ENCODE measurements around the gene SLC22A3.
"Not testable (repeated sequence)": the region's sequence is repeated elsewhere in the genome, so short reads cannot be mapped to it uniquely, and the experiment has no call there.

The SLC22A3 gene

DNA sequence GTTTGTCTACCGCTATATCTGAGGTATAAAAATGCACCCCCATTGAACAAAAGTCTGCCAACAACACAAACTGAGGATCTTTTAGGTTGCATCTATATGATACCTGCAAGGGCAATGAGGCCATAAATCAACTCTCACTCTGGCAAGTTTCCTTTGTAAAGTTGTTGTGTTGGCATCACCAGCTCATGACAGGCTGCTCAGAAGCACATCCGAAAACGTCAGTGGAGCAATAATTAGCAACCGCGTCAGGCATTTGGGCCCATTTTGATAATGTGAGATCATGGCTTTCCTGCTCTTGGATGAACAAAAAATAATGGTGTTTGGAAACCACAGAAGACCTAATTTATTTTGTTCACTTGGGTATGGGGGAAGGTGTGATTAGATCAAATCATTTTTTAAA is 12.0 kb upstream of the SLC22A3 start:
- no peak for DNase-seq

DNA sequence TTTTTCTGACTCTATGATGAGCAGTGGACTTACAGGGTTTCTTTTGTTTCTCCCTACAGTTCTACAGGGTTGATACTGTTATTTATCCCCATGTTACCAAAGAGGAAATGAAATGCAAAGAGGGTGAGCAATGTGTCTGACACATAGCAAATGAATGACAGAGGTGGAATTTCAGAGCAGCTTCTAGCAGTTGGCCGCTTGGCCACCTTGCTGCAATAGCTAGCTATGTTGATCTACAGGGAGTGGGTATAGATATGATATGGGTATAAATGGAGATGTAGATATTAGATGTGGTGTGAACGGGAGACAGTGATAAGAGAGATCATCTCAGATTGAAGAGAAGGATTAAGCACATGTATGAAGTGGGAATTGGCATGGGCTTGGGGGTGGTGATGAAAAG is 10.9 kb upstream of the SLC22A3 start:
- no peak for DNase-seq

- no peak for DNase-seq
Measured at GRCh38 chr6:160337991-160338390, 10.2 kb upstream of the SLC22A3 start.

DNA sequence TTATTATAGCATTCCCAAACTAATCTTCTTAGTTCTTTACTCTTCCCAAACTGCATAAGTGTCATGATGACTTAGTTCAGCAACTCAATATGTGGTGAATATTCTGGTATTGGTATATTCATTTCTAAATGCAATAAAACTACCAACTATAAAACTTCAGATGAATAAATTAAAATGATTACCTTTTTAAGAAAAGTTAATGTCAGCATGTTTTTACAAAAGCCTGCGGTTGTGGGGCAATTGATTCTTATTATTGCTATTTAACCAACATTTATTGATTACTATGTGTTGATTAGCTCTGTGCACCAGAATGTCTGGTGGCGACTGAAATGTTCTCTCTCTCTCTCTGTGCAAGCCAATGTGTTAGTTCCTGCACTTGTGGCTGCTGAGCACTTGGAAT is 5.0 kb upstream of the SLC22A3 start:
- no peak for DNase-seq

DNA sequence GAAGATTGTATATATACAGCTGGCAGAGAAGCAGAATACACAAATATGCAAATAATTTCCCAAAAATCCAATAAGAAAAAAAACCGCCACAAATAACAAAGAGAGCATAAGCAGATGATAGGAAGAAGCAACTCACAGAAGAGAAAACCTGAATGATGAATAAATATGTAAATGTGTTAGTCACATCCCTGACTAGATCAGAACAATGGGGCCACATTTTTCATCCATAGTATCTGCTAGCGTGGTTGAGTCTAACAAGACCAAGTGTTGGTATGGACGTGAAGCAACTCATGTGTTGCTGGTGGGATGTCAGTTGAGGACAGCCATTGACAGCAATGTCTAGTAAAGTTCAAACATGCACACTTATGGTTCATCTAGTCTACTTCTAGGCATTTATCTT is 3.9 kb upstream of the SLC22A3 start:
- DNase-seq, result no peak

DNA sequence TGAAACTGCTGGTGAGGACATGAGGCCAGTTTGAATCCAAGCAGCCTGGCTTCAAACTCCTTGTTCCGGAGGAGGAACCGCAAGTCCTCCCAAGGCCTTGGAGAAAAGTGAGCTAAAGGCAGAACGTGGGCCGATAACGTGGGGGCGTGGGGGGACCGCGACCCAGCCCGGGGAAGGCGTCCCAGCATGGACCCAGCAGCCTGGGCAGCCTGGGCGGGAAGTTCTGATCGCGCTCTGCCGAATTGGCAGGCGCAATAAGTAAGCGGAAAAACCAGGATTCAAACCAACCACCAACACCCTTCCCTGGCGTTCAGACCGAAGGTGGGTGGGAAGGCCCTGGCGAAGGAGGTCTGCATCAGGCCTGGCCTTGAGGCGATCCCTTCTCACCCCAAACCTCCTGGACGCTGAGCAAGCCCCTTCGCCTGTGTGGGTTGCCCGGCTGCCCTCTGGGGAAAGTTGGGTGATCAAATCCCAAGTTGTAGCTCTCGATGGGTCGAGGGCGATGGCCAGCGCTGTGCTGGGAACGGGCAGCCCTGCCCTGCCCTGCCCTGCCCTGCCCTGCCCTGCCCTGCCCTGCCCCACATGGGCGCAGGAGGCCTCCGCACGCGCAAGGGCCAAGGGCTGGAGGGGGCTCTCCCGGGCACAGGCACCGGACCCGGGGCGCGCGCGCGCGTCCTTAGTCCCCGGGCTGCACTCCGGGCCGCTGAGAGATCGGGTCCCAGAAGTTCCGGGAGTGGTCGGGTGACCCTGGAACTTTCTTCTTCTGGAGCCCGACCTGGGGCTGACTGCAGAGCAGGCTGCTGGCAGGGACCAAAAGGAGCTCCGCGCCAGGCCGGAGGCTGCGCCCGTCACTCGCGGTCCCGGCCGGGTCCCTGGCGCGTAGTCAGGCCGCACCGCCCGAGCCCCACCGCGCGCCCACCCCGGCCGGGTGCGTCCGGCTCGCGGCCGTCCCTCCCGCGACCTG is 637 bp upstream of the SLC22A3 start:
- no peak for DNase-seq

GRCh38 chr6:160349020-160349441 is 853 bp downstream of the SLC22A3 start:
- DNase-seq, result no peak

DNA sequence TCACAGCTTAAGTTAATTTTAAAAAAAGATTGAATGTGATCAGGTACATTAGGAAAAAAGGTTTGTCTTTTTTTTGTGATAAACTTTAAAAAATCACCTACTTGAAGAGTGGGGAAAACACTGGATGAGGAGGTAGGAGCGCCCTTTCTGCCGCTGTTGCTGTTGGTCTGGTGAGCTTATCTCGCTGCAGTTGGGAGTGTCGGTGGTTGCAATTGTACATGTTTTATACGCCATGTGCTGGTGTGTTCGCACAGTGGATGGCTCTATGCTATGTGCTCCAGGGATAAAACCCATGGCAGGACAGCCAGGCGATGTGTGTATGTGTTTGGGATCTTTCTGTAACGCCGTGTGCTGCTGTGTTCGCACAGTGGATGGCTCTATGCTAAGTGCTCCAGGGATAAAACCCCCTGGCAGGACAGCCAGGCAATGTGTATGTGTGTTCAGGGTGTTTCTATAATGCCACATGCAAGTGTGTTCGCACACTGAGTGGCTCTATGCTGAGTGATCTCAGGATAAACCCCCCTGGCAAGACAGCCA is 1.7 kb downstream of the SLC22A3 start:
- no peak for DNase-seq

DNA sequence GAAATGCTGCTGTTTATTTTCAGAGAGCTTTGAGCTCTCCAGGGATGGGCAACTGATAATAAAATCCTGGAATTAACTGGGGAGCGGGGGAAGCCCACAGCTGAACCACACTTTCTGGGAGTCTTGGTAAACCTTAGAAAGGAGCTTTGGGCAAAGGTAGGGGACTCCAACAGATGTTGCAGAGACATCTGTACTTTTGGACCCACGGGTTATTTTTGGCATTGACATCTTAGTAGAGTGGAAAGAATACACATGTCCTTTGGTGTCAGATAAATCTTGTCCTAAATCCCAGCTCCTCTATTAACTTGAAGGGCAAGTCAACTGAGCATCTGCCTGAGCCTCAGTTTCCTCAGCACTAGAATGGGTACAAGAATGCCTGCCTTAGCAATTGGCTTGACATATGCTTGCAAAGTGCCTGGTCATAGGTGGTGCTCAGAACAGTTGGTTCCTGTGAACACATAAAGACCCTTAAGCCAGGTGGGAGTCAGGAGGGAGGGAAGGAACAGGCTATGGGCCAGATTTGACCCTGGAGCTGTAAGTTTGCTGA is 5.8 kb downstream of the SLC22A3 start:
- DNase-seq, result no peak

GRCh38 chr6:160355001-160355400 is 6.8 kb downstream of the SLC22A3 start:
- no peak for DNase-seq

GRCh38 chr6:160356074-160356744 is 8.0 kb downstream of the SLC22A3 start:
- DNase-seq, result no peak

GRCh38 chr6:160357088-160357487 is 8.9 kb downstream of the SLC22A3 start:
- no peak for DNase-seq

DNA sequence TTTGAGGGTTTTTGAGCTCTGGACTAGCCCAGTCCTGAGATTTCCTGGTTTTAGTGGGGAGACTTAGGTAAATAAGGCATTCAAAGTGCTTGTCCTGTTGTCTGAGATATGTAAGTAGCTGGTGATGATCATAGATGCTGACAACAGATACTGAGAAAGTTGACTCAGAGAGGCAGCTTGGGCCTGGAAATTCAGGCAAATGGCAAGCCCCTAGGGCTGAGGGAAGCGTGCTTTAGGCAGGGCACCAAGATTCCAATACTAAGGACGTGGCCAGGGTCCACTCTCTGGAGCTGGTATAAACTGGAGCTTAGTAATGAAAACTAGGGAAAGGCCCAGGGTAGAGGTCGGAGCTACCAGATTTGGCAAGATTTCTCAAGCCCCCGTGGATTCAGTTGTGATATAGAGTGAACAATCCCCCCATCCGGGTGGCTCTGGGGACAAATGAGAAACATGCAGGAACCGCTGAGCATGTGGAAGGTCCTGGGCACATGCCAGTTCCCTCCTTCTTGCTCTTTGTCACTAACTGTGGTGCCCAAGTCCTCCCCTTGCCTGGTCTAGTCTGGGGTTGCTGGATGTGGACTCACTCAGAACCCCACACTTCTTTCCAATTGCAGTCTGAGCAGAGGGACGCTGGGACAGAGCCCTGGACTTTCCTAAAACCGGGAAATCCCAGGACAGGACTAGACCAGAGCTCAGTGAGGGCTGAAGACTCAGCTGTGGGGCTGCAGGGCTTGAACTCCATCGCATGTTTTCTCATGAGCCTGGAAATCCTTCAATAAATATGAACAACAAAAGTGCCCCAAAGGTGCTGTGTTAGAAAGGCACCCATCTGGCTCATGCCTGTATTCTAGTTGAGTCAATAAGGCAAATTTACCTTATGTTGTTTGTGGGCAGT is 10.3 kb downstream of the SLC22A3 start:
- DNase-seq, result no peak

GRCh38 chr6:160360955-160361354 is 12.8 kb downstream of the SLC22A3 start:
- no peak for DNase-seq

DNA sequence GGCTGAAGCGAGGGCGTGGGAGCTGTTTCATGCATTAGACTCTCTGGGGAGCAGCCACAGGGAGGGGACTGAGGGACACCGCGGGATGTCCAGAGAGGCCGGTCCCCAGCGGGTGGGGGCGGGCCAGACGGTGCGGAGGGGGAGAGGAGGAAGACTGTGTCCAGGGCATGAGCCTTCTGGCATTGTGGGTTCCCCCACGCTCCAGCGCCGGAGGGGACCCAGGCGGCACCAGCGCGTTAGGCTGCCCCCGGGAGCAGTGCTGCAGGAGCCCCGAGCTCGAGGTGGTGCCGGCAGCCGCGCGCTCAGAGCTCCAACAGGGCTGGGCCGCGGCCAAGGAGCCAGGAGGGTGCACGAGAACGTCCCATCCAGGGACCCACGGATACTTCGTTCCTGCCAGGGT is 14.4 kb downstream of the SLC22A3 start:
- no peak for DNase-seq

DNA sequence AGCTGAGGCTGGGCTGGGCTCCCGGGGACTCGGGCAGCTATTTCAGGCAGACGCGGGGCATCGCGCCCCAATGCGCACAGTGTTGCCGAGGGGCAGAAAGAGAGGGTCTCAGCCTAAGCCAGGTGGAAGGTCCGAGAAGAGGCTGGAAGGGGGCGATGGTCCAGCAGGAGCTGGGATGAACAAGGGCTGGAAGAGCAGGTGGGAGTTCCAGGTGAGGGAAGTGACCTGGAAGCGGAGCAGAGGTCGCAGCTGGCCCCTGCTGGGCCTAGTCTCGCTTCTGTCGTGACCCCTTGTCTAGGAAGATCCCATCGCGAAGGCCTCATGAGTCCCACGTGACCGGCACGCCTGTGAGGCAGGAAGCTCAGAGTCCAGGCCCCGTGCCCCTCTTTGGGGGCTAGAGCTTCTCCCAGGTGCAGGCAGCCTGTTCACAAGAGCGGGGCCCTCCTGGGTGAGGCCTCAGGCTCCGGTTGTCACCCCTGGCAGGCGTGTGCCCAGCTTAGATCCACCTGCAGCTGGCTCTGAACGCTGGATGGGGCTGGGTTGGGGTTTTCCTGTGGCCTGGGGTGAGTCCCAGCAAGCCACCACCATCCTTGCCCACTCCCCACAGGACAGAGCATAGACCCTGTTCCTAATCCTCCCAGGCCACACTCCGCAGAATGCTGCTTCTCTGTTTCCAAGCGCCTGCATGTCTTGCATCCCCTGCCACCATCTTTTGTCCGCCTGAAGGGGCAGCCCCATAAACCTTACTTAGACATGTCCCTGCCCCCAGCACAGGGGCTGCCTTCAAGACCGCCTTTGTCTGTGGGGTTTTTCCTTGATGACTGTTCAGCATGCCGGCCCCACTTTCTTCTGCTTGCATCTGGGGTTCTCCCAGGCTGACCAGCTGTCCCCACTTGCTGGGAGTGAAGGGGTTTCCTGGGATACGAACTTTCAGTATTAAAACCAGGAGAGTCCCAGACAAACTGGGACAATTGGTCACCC is 15.1 kb downstream of the SLC22A3 start:
- no peak for DNase-seq

GRCh38 chr6:160365117-160365516 is 16.9 kb downstream of the SLC22A3 start:
- no peak for DNase-seq

GRCh38 chr6:160367798-160368547 is 19.8 kb downstream of the SLC22A3 start:
- no peak for DNase-seq

GRCh38 chr6:160368670-160369069 is 20.5 kb downstream of the SLC22A3 start:
- no peak for DNase-seq

- not testable (repeated sequence) for DNase-seq
Measured at GRCh38 chr6:160373601-160374000, 25.4 kb downstream of the SLC22A3 start.
